Calu3 (cell line): ENCODE results near the gene DLG2. TPM values are rescaled to one million over a fixed set of nuclear protein-coding genes. Genes with fewer than 3 reads are reported as not detected.

ENCODE experiments used
- BruUV-seq: library from RNA; stranded (reverse); fragments of 400-500 nt; replicated peaks from 2 replicates; lab custom pipeline; 2021; lab: Mats Ljungman, UMichigan
- CTCF ChIA-PET: fragments of 300-600 bp; sonication (Branson Sonifier 250); formaldehyde crosslinking; loops from one replicate; lab custom pipeline; 2022; ENCODE audit warnings: antibody characterized with exemption; lab: Charles Lee
- DNase-seq: peaks from one replicate; pipeline ENCODE4 v3.0.0; 2022
- H3K27ac Mint-ChIP-seq: one replicate; pipeline ENCODE4 v1.8.0; 2022; ENCODE audit warnings: mixed read lengths; ENCODE audit not compliant: unreplicated experiment
- H3K27me3 Mint-ChIP-seq: one replicate; pipeline ENCODE4 v1.8.0; 2022; ENCODE audit warnings: mixed read lengths; ENCODE audit not compliant: unreplicated experiment
- H3K36me3 Mint-ChIP-seq: one replicate; pipeline ENCODE4 v1.8.0; 2022; ENCODE audit warnings: mild to moderate bottlenecking, moderate library complexity, mixed read lengths; ENCODE audit not compliant: insufficient read depth, unreplicated experiment
- H3K4me1 Mint-ChIP-seq: one replicate; pipeline ENCODE4 v1.8.0; 2022; ENCODE audit warnings: mild to moderate bottlenecking, low read depth, mixed read lengths; ENCODE audit not compliant: unreplicated experiment
- H3K4me3 Mint-ChIP-seq: one replicate; pipeline ENCODE4 v1.8.0; 2022; ENCODE audit warnings: mild to moderate bottlenecking, low read depth, moderate library complexity, mixed read lengths; ENCODE audit not compliant: unreplicated experiment
- H3K9me3 Mint-ChIP-seq: one replicate; pipeline ENCODE4 v1.8.0; 2022; ENCODE audit warnings: low read depth, mixed read lengths; ENCODE audit not compliant: unreplicated experiment
- intact Hi-C: fragments of 100-400 bp; cut with micrococcal nuclease; formaldehyde crosslinking; loops from one replicate; pipeline ENCODE4 v1.10.0; 2022; ENCODE audit not compliant: unreplicated experiment
- total RNA-seq: library from RNA; stranded (reverse); gene quantifications from 2 replicates; pipeline ENCODE4 v1.2.3, GENCODE V29; 2022
- TF ChIP-seq, protein P1 (sequence below): fragments of 200-600 bp; IDR thresholded peaks from one replicate; pipeline ENCODE4 v1.8.0; 2022; ENCODE audit warnings: antibody characterized with exemption; ENCODE audit not compliant: unreplicated experiment

DLG2 gene
- total RNA-seq, 1 experiment from 2014 or later, result 0.71 TPM

- Mint-ChIP-seq H3K27me3 (no peaks in the 10 kb centered on the region), H3K9me3 (no peaks in the 10 kb centered on the region), H3K27ac (no peak overlapping the region), H3K36me3 (no peaks in the 10 kb centered on the region), H3K4me1 (peaks cover 10% of the 10 kb centered on the region), H3K4me3 (no peak overlapping the region)
- TF ChIP-seq, protein P1, sequence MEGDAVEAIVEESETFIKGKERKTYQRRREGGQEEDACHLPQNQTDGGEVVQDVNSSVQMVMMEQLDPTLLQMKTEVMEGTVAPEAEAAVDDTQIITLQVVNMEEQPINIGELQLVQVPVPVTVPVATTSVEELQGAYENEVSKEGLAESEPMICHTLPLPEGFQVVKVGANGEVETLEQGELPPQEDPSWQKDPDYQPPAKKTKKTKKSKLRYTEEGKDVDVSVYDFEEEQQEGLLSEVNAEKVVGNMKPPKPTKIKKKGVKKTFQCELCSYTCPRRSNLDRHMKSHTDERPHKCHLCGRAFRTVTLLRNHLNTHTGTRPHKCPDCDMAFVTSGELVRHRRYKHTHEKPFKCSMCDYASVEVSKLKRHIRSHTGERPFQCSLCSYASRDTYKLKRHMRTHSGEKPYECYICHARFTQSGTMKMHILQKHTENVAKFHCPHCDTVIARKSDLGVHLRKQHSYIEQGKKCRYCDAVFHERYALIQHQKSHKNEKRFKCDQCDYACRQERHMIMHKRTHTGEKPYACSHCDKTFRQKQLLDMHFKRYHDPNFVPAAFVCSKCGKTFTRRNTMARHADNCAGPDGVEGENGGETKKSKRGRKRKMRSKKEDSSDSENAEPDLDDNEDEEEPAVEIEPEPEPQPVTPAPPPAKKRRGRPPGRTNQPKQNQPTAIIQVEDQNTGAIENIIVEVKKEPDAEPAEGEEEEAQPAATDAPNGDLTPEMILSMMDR, result no peak
- no peak for DNase-seq
- BruUV-seq, result no TSS peak
- intact Hi-C loops, result no loop called here
- CTCF ChIA-PET, result no interaction called here
Measured at GRCh38 chr11:85165819-85166218, 461.3 kb downstream of the DLG2 start.

GRCh38 chr11:85164743-85165142, 462.4 kb downstream of the DLG2 start:
- DNase-seq, result no peak
- H3K27ac Mint-ChIP-seq, result no peak overlapping the region
- no peaks in the 10 kb centered on the region for H3K9me3 Mint-ChIP-seq
- no peaks in the 10 kb centered on the region for H3K4me1 Mint-ChIP-seq
- BruUV-seq, result no TSS peak
- TF ChIP-seq, protein P1, result no peak
- intact Hi-C loops, result no loop called here
- no peaks in the 10 kb centered on the region for H3K27me3 Mint-ChIP-seq
- no peaks in the 10 kb centered on the region for H3K36me3 Mint-ChIP-seq
- H3K4me3 Mint-ChIP-seq, result no peak overlapping the region
- CTCF ChIA-PET, result no interaction called here

GRCh38 chr11:85154294-85154693, 472.9 kb downstream of the DLG2 start:
- H3K4me1 Mint-ChIP-seq, result no peaks in the 10 kb centered on the region
- no TSS peak for BruUV-seq
- no peaks in the 10 kb centered on the region for H3K9me3 Mint-ChIP-seq
- H3K4me3 Mint-ChIP-seq, result no peak overlapping the region
- H3K27ac Mint-ChIP-seq, result no peak overlapping the region
- no peaks in the 10 kb centered on the region for H3K27me3 Mint-ChIP-seq
- CTCF ChIA-PET, result no interaction called here
- DNase-seq, result no peak
- TF ChIP-seq, protein P1, result no peak
- intact Hi-C loops, result no loop called here
- no peaks in the 10 kb centered on the region for H3K36me3 Mint-ChIP-seq

DNA sequence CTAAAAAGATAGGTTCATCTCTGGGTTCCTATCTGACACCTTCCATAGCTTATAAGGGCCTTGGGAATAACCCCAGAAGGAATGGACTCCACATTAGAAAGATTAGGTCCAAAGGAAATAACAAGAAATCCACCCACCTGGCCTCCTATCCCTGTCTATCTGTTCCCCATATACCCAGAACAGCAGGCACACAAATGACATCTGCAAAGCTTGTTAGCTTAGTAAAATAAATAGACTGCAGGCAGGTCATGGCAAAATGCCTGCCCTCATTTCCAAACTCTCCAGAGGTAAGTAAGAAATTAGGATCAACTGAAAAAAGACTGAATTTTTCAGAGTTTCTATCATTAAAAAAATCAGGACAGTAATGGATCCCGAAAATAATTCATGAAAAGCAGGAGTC, 489.5 kb downstream of the DLG2 start:
- H3K4me3 Mint-ChIP-seq, result no peak overlapping the region
- H3K36me3 Mint-ChIP-seq, result no peaks in the 10 kb centered on the region
- no peak overlapping the region for H3K27ac Mint-ChIP-seq
- intact Hi-C loops, result no loop called here
- no peaks in the 10 kb centered on the region for H3K4me1 Mint-ChIP-seq
- DNase-seq, result no peak
- no TSS peak for BruUV-seq
- peaks cover 3% of the 10 kb centered on the region for H3K9me3 Mint-ChIP-seq
- CTCF ChIA-PET, result no interaction called here
- TF ChIP-seq, protein P1, result no peak
- H3K27me3 Mint-ChIP-seq, result no peaks in the 10 kb centered on the region
